GM13977 (cell line): Measurements from ENCODE around the gene FRMPD1.

Experiments
- DNase-seq: peaks from one replicate; pipeline ENCODE4 v3.0.0; 2012; ENCODE audit warnings: low spot score
- in situ Hi-C: fragments of 300-500 bp; cut with MboI; formaldehyde crosslinking; loops from one replicate; pipeline ENCODE4 v1.12.0; 2022; ENCODE audit warnings: low sequenced_read_pairs, low pct_unique_long_range_greater_than_20kb, mixed read lengths, inconsistent platforms; ENCODE audit not compliant: unreplicated experiment
- TF ChIP-seq, protein P1 (sequence below): IDR thresholded peaks from 2 replicates; pipeline ENCODE4 v1.5.1; 2012; ENCODE audit warnings: mild to moderate bottlenecking, control low read depth; ENCODE audit not compliant: insufficient read depth; ENCODE audit errors: extremely low read depth, missing control alignments

The FRMPD1 gene

DNA sequence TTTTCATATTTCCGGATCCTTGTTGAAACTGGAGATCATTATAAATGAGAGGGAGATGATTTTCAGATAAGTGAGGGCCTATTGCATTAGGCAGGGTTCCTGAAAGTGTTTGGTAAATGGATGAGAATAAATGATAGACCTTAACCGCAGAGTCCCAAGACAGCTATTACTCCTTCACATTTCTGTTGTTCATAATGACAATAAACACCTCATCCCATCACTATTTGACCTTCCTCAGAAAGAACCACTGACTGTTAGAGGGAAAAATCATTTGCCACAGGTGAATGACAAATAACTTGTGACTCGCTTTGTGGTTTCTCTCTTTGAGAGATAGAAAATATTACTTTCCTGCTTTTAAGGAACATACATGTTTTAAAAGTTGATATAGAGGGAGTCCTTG is 55.5 kb downstream of the FRMPD1 start:
- in situ Hi-C loops, result no loop called here
- no peak for DNase-seq

DNA sequence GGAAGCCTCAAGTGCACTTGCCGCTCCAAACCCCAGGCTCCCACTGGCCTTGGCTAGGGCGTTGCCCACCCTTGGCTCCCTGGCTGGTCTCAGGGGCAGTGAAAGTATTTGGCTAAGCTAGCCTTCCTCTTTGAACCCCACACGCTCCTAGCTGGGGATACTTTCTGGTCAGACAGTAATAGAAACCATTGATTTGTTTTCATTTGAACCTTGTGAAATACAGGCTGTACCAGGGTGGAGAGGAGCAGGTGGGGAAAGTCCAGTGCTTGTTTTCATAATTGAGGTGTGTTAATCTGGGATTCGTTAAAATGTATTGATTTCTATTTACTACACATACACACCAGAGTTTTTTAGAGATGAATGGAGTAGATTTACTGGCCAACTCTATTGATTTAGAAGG is 57.0 kb downstream of the FRMPD1 start:
- TF ChIP-seq, protein P1, sequence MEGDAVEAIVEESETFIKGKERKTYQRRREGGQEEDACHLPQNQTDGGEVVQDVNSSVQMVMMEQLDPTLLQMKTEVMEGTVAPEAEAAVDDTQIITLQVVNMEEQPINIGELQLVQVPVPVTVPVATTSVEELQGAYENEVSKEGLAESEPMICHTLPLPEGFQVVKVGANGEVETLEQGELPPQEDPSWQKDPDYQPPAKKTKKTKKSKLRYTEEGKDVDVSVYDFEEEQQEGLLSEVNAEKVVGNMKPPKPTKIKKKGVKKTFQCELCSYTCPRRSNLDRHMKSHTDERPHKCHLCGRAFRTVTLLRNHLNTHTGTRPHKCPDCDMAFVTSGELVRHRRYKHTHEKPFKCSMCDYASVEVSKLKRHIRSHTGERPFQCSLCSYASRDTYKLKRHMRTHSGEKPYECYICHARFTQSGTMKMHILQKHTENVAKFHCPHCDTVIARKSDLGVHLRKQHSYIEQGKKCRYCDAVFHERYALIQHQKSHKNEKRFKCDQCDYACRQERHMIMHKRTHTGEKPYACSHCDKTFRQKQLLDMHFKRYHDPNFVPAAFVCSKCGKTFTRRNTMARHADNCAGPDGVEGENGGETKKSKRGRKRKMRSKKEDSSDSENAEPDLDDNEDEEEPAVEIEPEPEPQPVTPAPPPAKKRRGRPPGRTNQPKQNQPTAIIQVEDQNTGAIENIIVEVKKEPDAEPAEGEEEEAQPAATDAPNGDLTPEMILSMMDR, result no peak
- no peak for DNase-seq
- in situ Hi-C loops, result no loop called here

More for the DNA sequence above, 55.5 kb downstream of the FRMPD1 start:
- TF ChIP-seq, protein P1, result no peak

DNA sequence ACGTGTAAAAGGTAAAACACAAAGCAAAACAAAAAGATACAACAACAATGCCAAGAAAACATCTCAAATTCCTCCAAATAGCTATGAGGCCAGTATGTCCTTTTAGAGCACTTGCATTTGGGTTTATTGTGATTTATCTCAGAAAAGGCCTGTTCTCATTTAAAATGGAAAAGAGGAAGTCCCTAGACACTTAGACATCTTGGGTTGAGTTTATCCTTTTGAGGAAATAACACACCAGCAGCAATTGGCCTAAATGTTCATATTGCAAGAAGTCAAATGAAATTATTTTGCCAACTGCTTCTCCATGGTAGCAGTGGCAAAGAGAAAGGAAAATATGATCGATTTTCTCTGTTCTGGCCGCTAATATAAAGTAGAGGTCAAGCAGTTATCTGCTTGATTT is 59.3 kb downstream of the FRMPD1 start:
- no peak for DNase-seq
- TF ChIP-seq, protein P1, result no peak
- in situ Hi-C loops, result no loop called here

DNA sequence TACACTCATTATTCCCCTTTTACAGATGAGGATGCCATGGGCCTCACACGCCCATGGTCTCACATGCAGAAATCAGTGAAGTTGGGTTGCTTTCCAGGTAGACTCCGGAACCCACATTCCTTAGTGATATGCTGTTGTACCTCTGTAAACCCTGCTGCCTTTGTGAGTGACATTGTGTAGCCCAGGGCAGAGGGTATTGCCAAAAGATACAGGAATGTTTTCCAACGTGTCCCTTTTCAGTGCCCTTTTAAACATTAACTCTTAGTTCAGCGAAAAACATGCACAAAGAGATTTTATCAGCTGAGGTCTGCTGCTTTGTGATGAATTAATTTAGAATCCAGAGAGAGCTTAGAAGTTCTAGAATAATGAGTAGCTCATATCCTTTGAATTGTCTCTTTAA is 64.5 kb downstream of the FRMPD1 start:
- TF ChIP-seq, protein P1, result no peak
- DNase-seq, result no peak
- in situ Hi-C loops, result no loop called here

DNA sequence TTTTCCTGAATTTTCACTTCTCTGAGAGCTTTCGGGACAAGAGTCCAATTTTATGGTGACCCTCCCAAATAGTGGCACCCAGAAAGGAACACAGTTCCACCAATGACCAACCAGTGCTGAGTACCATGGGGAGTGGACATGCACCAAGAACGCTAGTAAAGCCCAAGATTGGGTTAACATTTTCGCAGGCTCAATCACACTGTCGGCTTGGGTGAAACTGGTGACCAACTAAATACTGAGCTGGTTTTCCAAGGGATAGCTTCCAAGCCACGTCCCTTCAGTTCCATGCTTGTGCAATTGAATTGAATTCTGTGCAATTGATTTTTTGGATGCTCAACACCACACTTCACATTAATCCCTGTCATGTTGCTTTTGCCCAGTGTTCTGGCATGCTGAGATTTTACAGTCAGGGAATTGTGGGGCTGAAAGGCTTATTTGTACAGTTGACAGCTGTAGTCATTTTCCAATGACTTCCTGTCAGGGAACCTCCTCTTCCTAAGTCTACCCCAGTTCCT is 65.3 kb downstream of the FRMPD1 start:
- DNase-seq, result no peak
- TF ChIP-seq, protein P1, result no peak
- in situ Hi-C loops, result no loop called here

DNA sequence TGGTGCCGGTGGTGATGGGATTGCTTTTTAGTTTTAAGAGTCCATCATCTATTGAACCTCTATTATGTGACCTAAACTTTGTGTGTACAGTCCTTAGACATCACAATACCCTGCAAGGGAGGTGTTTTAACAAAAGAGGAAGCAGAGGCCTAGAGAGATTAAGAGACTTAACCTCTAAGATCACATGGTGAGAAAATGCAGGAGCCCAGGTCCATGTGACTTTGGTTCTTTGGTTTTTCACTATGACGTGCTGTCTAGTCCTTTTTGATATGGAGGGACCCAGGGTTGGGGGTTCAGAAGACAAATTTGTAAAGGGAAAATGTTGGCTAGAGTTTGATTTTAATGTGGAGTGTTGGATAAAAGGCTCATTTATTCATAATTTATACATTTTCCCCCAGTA is 68.8 kb downstream of the FRMPD1 start:
- TF ChIP-seq, protein P1, result no peak
- in situ Hi-C loops, result no loop called here
- DNase-seq, result no peak

DNA sequence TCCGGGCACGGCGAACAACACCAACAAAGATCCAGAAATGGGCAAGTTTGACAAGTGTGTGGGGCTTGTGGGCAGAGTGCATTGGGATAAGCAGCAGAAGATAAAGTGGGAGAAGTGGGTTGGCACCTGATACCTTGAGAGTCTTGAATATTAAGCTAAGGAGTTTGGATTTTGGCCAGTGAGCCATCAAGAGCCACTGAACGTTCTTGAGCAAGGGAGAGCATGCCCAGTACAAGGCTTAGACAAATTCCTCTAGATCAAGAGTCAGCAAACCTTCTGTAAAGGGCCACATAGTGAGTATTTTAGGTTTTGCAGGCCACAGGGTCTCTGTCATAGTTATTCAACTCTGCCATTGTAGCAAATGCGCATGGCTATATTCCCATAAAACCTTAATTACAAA is 76.3 kb downstream of the FRMPD1 start:
- TF ChIP-seq, protein P1, result no peak
- no peak for DNase-seq
- in situ Hi-C loops, result no loop called here
